ENCODE results near the gene VWA8.

VWA8 gene

DNA sequence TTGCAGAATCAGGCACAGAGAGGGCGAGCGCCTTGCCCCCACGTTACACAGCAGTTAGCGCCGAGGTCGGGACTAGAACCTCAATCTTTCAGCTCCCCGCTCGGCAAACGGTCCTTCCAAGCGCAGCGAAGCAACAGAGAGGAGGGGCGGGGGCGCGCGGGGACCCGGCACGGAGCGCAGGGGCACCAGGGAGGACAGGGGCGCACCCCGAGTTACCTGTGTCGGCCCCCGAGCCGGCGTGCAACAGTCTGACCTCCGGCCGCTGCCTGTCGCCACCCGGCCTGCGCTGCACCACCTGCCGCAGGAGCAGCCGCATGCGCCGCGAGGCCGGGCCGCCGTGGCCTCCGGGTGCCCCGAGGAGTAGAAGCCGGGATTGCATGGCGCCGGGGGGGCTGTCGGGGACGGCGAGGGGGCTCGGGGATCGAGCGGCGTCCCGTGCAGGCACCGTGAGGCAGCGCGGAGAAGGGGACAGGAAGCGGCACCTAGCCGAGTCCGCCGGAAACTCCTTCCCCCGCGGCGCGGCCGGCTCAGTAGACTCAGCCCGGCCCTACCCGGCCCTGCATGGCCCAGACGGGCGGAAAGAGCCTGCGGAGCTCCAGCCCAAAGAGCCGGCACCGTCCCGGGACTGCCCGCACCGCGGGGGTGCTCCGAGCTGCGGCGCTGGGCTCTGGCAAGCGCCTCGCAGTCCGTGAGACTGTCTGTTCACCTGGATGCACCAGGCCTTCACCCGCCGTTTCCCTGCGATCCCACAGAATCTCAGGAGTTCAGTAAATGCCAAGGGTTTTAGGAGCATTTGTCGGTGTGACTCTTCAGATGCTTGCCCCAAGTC is at the start of gene VWA8:
VWA8 (minus strand) TSS at position 473 of the 829 bp plus-strand sequence; CDS start at position 379, 94 bp downstream.
- TF ChIP-seq, protein P1, sequence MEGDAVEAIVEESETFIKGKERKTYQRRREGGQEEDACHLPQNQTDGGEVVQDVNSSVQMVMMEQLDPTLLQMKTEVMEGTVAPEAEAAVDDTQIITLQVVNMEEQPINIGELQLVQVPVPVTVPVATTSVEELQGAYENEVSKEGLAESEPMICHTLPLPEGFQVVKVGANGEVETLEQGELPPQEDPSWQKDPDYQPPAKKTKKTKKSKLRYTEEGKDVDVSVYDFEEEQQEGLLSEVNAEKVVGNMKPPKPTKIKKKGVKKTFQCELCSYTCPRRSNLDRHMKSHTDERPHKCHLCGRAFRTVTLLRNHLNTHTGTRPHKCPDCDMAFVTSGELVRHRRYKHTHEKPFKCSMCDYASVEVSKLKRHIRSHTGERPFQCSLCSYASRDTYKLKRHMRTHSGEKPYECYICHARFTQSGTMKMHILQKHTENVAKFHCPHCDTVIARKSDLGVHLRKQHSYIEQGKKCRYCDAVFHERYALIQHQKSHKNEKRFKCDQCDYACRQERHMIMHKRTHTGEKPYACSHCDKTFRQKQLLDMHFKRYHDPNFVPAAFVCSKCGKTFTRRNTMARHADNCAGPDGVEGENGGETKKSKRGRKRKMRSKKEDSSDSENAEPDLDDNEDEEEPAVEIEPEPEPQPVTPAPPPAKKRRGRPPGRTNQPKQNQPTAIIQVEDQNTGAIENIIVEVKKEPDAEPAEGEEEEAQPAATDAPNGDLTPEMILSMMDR (IDR thresholded peaks at IDR 0.05; ENCODE audit: low read depth, low read length) = no peak
- peak within 1 kb of the TSS; percentile 71 to 75 for H3K4me3 ChIP-seq (replicated peaks in 1 of 2; ENCODE audit: low read depth in 2 of 2, low read length in 2 of 2)
- peak; percentile 82 to 84 for DNase-seq (ENCODE audit: low read depth in 2 of 2)

DNA sequence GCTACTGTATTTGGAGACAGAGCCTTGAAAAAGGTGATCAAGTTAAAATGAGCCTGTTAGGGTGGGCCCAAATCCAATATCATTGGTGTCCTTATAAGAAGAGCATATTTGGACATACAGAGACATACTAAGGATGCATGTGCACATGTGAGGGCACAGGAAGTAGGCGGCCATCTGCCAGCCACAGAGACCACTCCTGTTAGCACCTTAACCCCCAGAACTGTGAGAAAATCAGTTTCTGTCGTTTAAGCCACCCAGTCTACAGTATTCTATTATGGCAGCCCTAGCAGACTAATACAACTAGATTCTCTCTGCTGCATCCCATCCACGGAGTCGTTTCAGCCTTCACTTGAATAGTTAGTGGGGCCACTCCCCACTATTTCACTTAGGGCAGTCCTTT is 48.1 kb upstream of the VWA8 start:
- TF ChIP-seq, protein P1 (IDR thresholded peaks at IDR 0.05; ENCODE audit: low read depth, low read length) = no peak
- no peak for DNase-seq (ENCODE audit: low read depth in 2 of 2)
- no peak overlapping the region for H3K4me3 ChIP-seq (replicated peaks in 1 of 2; ENCODE audit: low read depth in 2 of 2, low read length in 2 of 2)

DNA sequence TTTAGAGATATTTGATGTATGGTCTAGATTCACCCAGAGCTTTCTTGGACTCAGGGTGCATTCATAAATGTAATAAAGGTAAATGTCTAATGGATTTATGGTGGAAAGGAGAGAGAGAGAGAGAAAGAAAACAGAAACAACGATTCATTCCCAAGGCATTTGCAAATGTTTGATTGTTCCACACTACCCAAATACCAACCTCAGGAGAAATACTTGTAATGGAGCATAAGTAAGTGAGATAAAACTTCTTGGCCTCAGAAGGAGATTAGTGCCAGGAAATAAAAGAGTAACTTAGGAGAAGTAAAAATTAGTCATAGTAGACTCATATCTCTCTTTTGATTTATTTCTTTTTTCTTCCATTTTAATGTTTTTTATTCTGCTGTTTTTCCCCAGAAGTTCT is 46.9 kb upstream of the VWA8 start:
- H3K4me3 ChIP-seq (replicated peaks in 1 of 2; ENCODE audit: low read depth in 2 of 2, low read length in 2 of 2) = no peak overlapping the region
- TF ChIP-seq, protein P1 (IDR thresholded peaks at IDR 0.05; ENCODE audit: low read depth, low read length) = no peak
- DNase-seq (ENCODE audit: low read depth in 2 of 2) = peak; percentile 47 to 71

DNA sequence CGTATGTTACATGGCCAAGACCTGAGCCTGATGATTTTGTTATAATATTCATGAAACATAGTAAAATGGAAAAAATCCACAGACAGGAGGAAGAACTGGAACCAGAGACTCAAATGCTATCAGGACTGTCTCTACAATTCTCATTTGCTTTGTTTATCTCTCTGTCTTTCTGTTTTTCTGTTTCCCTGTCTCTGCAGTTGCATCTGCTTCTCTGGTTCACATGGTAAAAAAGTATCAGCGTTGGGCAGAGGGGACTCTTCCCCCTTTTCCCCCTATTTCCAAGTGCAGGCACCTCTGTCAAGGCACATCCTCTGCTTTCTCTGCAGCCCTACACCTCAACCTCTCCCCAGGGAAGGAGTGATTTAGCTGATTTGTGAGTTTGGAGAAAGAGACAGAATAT is 41.2 kb upstream of the VWA8 start:
- no peak for DNase-seq (ENCODE audit: low read depth in 2 of 2)
- H3K4me3 ChIP-seq (replicated peaks in 1 of 2; ENCODE audit: low read depth in 2 of 2, low read length in 2 of 2) = no peak overlapping the region
- TF ChIP-seq, protein P1 (IDR thresholded peaks at IDR 0.05; ENCODE audit: low read depth, low read length) = no peak

DNA sequence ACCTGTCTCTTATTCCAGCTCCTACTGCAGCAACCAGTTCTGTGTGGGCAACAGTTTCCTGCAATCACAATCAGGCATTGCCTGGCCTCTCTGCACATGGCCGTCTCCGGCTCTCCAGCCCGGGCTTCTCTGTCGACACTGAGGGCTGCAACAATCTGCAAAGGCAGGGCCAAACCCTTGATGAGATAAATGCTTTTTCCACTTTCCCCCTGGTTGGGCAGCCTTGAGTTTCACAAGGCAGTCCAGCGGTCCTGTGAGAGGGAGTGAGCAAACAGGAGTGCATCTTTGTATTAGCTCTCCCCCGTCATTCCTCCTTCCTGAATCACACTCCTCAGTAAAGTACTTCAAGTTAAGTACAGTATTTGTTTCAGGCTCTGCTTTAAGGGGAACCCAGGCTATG is 40.7 kb upstream of the VWA8 start:
- no peak overlapping the region for H3K4me3 ChIP-seq (replicated peaks in 1 of 2; ENCODE audit: low read depth in 2 of 2, low read length in 2 of 2)
- TF ChIP-seq, protein P1 (IDR thresholded peaks at IDR 0.05; ENCODE audit: low read depth, low read length) = no peak
- DNase-seq (ENCODE audit: low read depth in 2 of 2) = peak; percentile 89 to 90

DNA sequence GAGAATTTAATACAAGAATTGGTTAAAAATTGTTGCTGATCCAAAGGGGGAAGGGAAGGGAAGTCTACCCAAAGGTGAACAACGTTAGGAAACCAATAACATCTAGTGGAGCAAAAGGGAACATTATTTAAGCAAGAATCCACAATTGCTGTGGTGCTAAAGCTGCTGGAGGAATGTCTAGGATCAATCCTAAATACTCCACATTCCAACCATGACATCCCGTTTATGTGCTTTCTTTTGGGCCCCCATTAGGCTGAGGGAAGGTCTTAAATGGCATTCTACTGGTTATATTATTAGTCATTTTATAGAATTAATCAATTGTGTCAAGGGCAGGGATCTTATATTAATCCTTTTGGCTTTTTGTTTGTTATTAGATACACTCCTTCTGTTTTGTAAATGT is 39.9 kb upstream of the VWA8 start:
- no peak overlapping the region for H3K4me3 ChIP-seq (replicated peaks in 1 of 2; ENCODE audit: low read depth in 2 of 2, low read length in 2 of 2)
- TF ChIP-seq, protein P1 (IDR thresholded peaks at IDR 0.05; ENCODE audit: low read depth, low read length) = no peak
- no peak for DNase-seq (ENCODE audit: low read depth in 2 of 2)
